Keratinocyte (primary cell): ENCODE data around the gene TEAD4.

Source experiments
- CTCF ChIP-seq, 3 experiments: IDR thresholded peaks in 1 of 3; conservative IDR thresholded peaks in 1 of 3; optimal IDR thresholded peaks in 1 of 3; 2 replicates in 2 of 3; 3 replicates in 1 of 3; pipeline versions ENCODE3 to v1.5.1; 2011; ENCODE audit warnings: low read length in 3 of 3, mild to moderate bottlenecking in 3 of 3, moderate library complexity in 2 of 3, control low read depth in 1 of 3, inconsistent platforms in 1 of 3; ENCODE audit not compliant: insufficient read depth in 2 of 3; ENCODE audit errors: extremely low read depth in 1 of 3
- EZH2 ChIP-seq: IDR thresholded peaks from one replicate; pipeline ENCODE4 v1.6.1; 2012; ENCODE audit warnings: inconsistent platforms, mild to moderate bottlenecking, low read length, moderate library complexity

DNA sequence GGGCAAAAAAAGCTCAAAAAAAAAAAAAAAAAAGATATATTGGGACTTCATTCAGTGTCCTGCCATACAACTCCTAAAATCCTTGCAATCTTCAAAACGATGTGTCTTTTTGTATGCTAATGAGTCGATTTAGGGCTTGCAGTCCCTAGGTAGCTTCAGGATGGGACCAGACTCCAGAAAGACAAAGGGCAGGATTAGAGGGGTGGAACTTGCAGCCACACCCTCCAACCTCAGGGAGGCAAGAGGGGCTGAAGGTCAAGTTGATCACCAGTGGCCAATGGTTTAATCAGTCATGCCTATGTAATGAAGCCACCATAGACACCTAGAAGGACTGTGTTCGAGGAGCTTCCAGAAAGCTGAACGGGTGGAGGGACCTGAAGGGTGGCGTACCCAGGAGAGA is 29.3 kb downstream of the TEAD4 start:
- no peak for TF ChIP-seq EZH2
- TF ChIP-seq CTCF (optimal IDR thresholded peaks at IDR 0.05 in 1 of 3, IDR thresholded peaks at IDR 0.05 in 1 of 3, conservative IDR thresholded peaks at IDR 0.05 in 1 of 3; ENCODE audit: extremely low read depth in 1 of 3, insufficient read depth in 2 of 3, low read length in 3 of 3), result no peak
